ENCODE measurements around the gene C6orf120. TPM values are rescaled to one million over a fixed set of nuclear protein-coding genes. Genes with fewer than 3 reads are reported as not detected.

The C6orf120 gene
- total RNA-seq, 1 donor from 2014 or later: 34.6 TPM

DNA sequence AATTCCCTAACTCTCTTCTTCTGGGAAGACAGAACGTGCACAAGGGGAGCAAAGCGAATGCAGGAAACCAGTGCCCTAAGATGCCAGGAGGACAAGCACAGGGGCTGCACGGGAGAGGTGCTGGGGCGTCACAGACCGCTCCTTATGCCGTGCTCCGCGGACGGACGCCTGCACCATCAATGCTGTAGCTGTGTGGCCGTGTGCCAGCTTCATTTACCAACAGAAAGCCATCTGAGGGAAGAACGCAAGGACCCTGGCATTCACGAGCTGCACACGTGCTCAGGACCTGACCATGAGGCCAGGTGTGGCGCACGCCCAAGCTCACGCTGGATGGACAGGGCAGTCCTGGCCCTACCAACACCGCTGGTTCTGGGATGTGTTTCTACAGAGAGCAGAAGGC is 35.5 kb upstream of the C6orf120 start:
- Histone ChIP-seq H2AFZ (ENCODE audit: low read depth, low read length) (no peak overlapping the region), H3K27me3 (ENCODE audit: insufficient read depth, low read length) (no peaks in the 10 kb centered on the region), H3K9me3 (ENCODE audit: insufficient read depth, low read depth, low read length) (no peaks in the 10 kb centered on the region), H3K27ac (ENCODE audit: low read depth, low read length) (no peak overlapping the region), H3K4me3 (ENCODE audit: insufficient read depth, low read depth, low read length) (no peak overlapping the region), H4K20me1 (ENCODE audit: insufficient read depth, low read length) (no peaks in the 10 kb centered on the region), H3K79me2 (ENCODE audit: insufficient read depth, low read length) (no peaks in the 10 kb centered on the region), H3K4me1 (ENCODE audit: insufficient read depth, low read length) (peaks cover 4% of the 10 kb centered on the region), H3K36me3 (ENCODE audit: insufficient read depth, low read length) (peaks cover 2% of the 10 kb centered on the region), H3K4me2 (ENCODE audit: low read length) (no peak overlapping the region), H3K9ac (ENCODE audit: low read length) (no peak overlapping the region)
- TF ChIP-seq, protein P1, sequence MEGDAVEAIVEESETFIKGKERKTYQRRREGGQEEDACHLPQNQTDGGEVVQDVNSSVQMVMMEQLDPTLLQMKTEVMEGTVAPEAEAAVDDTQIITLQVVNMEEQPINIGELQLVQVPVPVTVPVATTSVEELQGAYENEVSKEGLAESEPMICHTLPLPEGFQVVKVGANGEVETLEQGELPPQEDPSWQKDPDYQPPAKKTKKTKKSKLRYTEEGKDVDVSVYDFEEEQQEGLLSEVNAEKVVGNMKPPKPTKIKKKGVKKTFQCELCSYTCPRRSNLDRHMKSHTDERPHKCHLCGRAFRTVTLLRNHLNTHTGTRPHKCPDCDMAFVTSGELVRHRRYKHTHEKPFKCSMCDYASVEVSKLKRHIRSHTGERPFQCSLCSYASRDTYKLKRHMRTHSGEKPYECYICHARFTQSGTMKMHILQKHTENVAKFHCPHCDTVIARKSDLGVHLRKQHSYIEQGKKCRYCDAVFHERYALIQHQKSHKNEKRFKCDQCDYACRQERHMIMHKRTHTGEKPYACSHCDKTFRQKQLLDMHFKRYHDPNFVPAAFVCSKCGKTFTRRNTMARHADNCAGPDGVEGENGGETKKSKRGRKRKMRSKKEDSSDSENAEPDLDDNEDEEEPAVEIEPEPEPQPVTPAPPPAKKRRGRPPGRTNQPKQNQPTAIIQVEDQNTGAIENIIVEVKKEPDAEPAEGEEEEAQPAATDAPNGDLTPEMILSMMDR (IDR thresholded peaks at IDR 0.05; ENCODE audit: insufficient read depth, low read depth, low read length): no peak
- TF ChIP-seq EZH2 (IDR thresholded peaks at IDR 0.05; ENCODE audit: insufficient read depth, low read length): no peak
- peaks cover 9% of the 10 kb centered on the region for H3K36me3 Mint-ChIP-seq (ENCODE audit: low read depth, unreplicated experiment)
- peaks cover 4% of the 10 kb centered on the region for H3K4me1 Mint-ChIP-seq (ENCODE audit: low read depth, unreplicated experiment)
- H3K27ac Mint-ChIP-seq (ENCODE audit: unreplicated experiment): no peak overlapping the region
- H3K4me3 Mint-ChIP-seq (ENCODE audit: unreplicated experiment): no peak overlapping the region
- H3K9me3 Mint-ChIP-seq (ENCODE audit: unreplicated experiment): no peaks in the 10 kb centered on the region
- DNase-seq (ENCODE audit: low read depth) (no peak), FAIRE-seq (no peak)
- H3K27me3 Mint-ChIP-seq (ENCODE audit: low read depth, unreplicated experiment): no peaks in the 10 kb centered on the region

DNA sequence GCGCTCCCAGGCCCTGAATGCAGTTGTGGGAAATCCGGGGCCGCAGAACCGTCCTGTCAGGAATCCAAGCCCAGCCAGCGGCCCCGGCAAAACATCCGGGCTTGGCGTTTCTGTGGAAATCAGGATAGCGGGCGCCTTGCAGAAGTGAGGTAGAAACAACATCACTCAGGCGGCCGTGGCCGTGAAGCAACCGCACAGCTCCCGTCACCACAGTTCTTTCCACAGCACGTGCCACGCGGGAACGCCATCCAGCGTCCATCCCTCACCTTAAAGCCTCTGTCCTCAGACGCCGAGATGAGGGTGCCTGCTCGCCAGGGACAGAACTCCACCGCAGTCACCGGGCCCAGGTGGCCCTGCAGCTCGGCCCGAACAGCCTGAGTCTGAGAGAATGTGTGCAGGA is 34.2 kb upstream of the C6orf120 start:
- Mint-ChIP-seq H3K27ac (ENCODE audit: unreplicated experiment) (no peak overlapping the region), H3K27me3 (ENCODE audit: low read depth, unreplicated experiment) (no peaks in the 10 kb centered on the region), H3K4me3 (ENCODE audit: unreplicated experiment) (no peak overlapping the region), H3K4me1 (ENCODE audit: low read depth, unreplicated experiment) (peaks cover 4% of the 10 kb centered on the region), H3K9me3 (ENCODE audit: unreplicated experiment) (no peaks in the 10 kb centered on the region), H3K36me3 (ENCODE audit: low read depth, unreplicated experiment) (peaks cover 13% of the 10 kb centered on the region)
- H3K36me3 ChIP-seq (ENCODE audit: insufficient read depth, low read length): peaks cover 2% of the 10 kb centered on the region
- peaks cover 4% of the 10 kb centered on the region for H3K4me1 ChIP-seq (ENCODE audit: insufficient read depth, low read length)
- no peaks in the 10 kb centered on the region for H3K9me3 ChIP-seq (ENCODE audit: insufficient read depth, low read depth, low read length)
- no peak overlapping the region for H3K4me2 ChIP-seq (ENCODE audit: low read length)
- no peaks in the 10 kb centered on the region for H3K79me2 ChIP-seq (ENCODE audit: insufficient read depth, low read length)
- no peaks in the 10 kb centered on the region for H3K27me3 ChIP-seq (ENCODE audit: insufficient read depth, low read length)
- no peak for DNase-seq (ENCODE audit: low read depth)
- H3K9ac ChIP-seq (ENCODE audit: low read length): no peak overlapping the region
- FAIRE-seq: no peak
- no peak for TF ChIP-seq EZH2 (IDR thresholded peaks at IDR 0.05; ENCODE audit: insufficient read depth, low read length)
- TF ChIP-seq, protein P1 (IDR thresholded peaks at IDR 0.05; ENCODE audit: insufficient read depth, low read depth, low read length): no peak
- no peaks in the 10 kb centered on the region for H4K20me1 ChIP-seq (ENCODE audit: insufficient read depth, low read length)
- H3K4me3 ChIP-seq (ENCODE audit: insufficient read depth, low read depth, low read length): no peak overlapping the region
- no peak overlapping the region for H3K27ac ChIP-seq (ENCODE audit: low read depth, low read length)
- no peak overlapping the region for H2AFZ ChIP-seq (ENCODE audit: low read depth, low read length)

DNA sequence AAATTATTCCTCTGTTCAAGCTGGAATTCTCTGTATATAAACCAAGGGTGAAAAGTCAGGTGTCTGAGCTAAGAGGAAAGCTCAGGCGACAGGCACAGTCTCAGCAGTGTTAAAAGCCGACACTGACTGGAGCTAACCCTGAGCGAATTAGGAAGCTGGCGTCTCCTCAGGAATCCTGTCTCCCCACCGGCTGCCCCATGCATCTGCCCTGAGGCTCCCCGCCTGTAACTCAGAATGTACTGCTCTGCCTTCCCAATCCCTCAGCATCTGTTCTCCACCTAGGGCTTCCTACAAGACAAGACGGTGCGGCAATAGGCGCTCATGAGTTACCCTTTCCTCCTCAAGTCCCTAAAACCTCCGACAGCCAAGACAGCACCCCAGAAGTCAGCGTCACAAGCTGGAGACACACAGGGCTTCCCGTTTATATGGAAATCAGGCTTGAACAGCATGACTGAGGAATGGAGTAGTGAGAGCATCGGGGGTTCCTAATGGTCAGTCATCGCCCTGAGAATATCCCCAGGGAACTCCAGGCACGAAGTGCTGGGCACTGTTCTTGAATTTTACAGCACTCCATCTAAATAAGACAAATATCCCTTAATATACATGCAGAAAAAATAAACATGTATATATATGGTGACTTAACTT is 33.6 kb upstream of the C6orf120 start:
- Histone ChIP-seq H3K27ac (ENCODE audit: low read depth, low read length) (no peak overlapping the region), H3K9ac (ENCODE audit: low read length) (no peak overlapping the region), H3K27me3 (ENCODE audit: insufficient read depth, low read length) (no peaks in the 10 kb centered on the region), H3K4me3 (ENCODE audit: insufficient read depth, low read depth, low read length) (no peak overlapping the region), H3K9me3 (ENCODE audit: insufficient read depth, low read depth, low read length) (no peaks in the 10 kb centered on the region), H3K36me3 (ENCODE audit: insufficient read depth, low read length) (peaks cover 2% of the 10 kb centered on the region), H3K4me1 (ENCODE audit: insufficient read depth, low read length) (peaks cover 4% of the 10 kb centered on the region), H3K4me2 (ENCODE audit: low read length) (no peak overlapping the region), H4K20me1 (ENCODE audit: insufficient read depth, low read length) (no peaks in the 10 kb centered on the region), H3K79me2 (ENCODE audit: insufficient read depth, low read length) (no peaks in the 10 kb centered on the region), H2AFZ (ENCODE audit: low read depth, low read length) (no peak overlapping the region)
- Mint-ChIP-seq H3K4me3 (ENCODE audit: unreplicated experiment) (no peak overlapping the region), H3K9me3 (ENCODE audit: unreplicated experiment) (no peaks in the 10 kb centered on the region), H3K4me1 (ENCODE audit: low read depth, unreplicated experiment) (peaks cover 4% of the 10 kb centered on the region), H3K27ac (ENCODE audit: unreplicated experiment) (no peak overlapping the region), H3K27me3 (ENCODE audit: low read depth, unreplicated experiment) (no peaks in the 10 kb centered on the region), H3K36me3 (ENCODE audit: low read depth, unreplicated experiment) (peaks cover 13% of the 10 kb centered on the region)
- no peak for DNase-seq (ENCODE audit: low read depth)
- no peak for TF ChIP-seq EZH2 (IDR thresholded peaks at IDR 0.05; ENCODE audit: insufficient read depth, low read length)
- TF ChIP-seq, protein P1 (IDR thresholded peaks at IDR 0.05; ENCODE audit: insufficient read depth, low read depth, low read length): no peak
- FAIRE-seq: no peak
